Natural killer cell (primary cell): ENCODE measurements around the gene CMC2. TPM values are rescaled to one million over a fixed set of nuclear protein-coding genes. Genes with fewer than 3 reads are reported as not detected.

Source experiments
- ATAC-seq, 3 donors: fragments of 150-1000 bp in 2 of 3; fragments of 200-7000 bp in 1 of 3; cut with Tn5 transposase; 1 replicate in 1 of 3; 2 replicates in 2 of 3; pipeline ENCODE4 v1.10.0; 2021; ENCODE audit warnings: mild to moderate bottlenecking in 2 of 3, moderate library complexity in 2 of 3
- DNase-seq, 2 donors: peaks; one replicate each; pipeline versions ENCODE4 v3.0.0 to v3.0.0-alpha.2; 2013 to 2021; ENCODE audit warnings: mixed read lengths in 1 of 2
- H3K27ac ChIP-seq: one replicate; pipeline ENCODE4 v1.5.1; 2013; ENCODE audit warnings: mild to moderate bottlenecking, low read length
- H3K27me3 ChIP-seq: one replicate; pipeline ENCODE4 v1.6.1; 2013; ENCODE audit warnings: low read length; ENCODE audit not compliant: control insufficient read depth, insufficient read depth
- H3K36me3 ChIP-seq: one replicate; pipeline ENCODE4 v1.6.1; 2013; ENCODE audit warnings: low read length; ENCODE audit not compliant: control insufficient read depth, insufficient read depth
- H3K4me1 ChIP-seq: one replicate; pipeline ENCODE4 v1.6.1; 2013; ENCODE audit warnings: low read length; ENCODE audit not compliant: control insufficient read depth, insufficient read depth
- H3K4me3 ChIP-seq: one replicate; pipeline ENCODE4 v1.5.1; 2013; ENCODE audit warnings: low read length
- H3K9me3 ChIP-seq: one replicate; pipeline ENCODE4 v1.6.1; 2013; ENCODE audit warnings: low read length; ENCODE audit not compliant: control insufficient read depth, insufficient read depth
- H3K27ac Mint-ChIP-seq, 2 donors: one replicate each; pipeline ENCODE4 v1.8.0; 2022; ENCODE audit warnings: mild to moderate bottlenecking in 2 of 2, mixed read lengths in 2 of 2, moderate library complexity in 1 of 2
- H3K27me3 Mint-ChIP-seq, 2 donors: one replicate each; pipeline ENCODE4 v1.8.0; 2022; ENCODE audit warnings: low read depth in 2 of 2, mixed read lengths in 2 of 2
- H3K36me3 Mint-ChIP-seq: one replicate; pipeline ENCODE4 v1.8.0; 2022; ENCODE audit warnings: mixed read lengths
- H3K4me1 Mint-ChIP-seq, 2 donors: one replicate each; pipeline ENCODE4 v1.8.0; 2022; ENCODE audit warnings: mixed read lengths in 2 of 2
- H3K4me3 Mint-ChIP-seq: one replicate; pipeline ENCODE4 v1.8.0; 2022; ENCODE audit warnings: mild to moderate bottlenecking, moderate library complexity, mixed read lengths
- H3K9me3 Mint-ChIP-seq, 2 donors: one replicate each; pipeline ENCODE4 v1.8.0; 2022; ENCODE audit warnings: mixed read lengths in 2 of 2
- WGBS: methylation state at CpG from one replicate; pipeline ENCODE4 v1.1.7; 2013; ENCODE audit warnings: missing lambda C conversion rate; ENCODE audit not compliant: insufficient coverage; 5-methylcytosine and 5-hydroxymethylcytosine counted together
- intact Hi-C: fragments of 100-400 bp; cut with micrococcal nuclease; formaldehyde crosslinking; loops from one replicate; pipeline ENCODE4 v1.14.2; 2022
- total RNA-seq, 4 donors: library from RNA; stranded (reverse); fragments of 120-200 nt in 1 of 4; gene quantifications; one replicate each; pipeline versions ENCODE4 v1.2.3 to v1.2.4, GENCODE V29; 2013 to 2022
- TF ChIP-seq, protein P1 (sequence below): fragments of 200-600 bp; IDR thresholded peaks from one replicate; pipeline ENCODE4 v1.8.0; 2022; ENCODE audit warnings: antibody characterized with exemption

Gene CMC2
- total RNA-seq, 3 donors from 2014 or later (not counting 1 experiment from before 2014, with no cell fraction given): 52.3 to 63.5 (median 63.2) TPM

DNA sequence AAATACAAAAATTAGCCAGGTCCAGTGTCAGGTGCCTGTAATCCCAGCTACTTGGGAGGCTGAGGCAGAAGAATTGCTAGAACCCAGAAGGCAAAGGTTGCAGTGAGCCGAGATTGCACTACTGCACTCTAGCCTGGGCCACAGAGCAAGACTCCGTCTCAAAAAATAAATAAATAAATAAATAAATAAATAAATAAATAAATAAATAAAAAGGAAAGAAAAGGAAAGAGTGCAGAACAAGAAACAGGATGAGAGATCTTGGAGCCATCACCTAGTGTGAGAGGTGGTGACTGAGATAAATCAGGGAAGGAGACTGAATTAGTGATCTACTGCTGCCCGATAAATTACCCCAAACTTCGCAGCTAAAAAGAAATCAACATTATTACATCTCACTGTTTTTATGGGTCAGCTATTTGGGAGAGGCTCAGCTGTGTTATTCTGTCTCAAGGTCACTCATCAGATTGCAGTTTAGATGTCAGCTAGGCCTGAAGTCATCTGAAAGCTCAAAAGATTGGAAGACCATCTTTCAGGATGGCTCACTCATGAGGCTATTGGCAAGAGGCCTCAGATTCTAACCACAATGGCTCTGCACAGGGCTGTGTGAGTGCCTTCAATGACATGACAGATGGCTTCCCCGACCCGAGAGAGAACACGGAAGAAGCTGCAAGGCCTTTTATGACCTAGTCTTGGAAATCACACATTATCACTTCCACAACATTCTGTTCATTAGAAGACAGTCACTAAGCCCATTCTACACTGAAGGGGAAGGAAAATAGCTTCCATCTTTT, 66.4 kb downstream of the CMC2 start:
- ATAC-seq (no peak), DNase-seq (no peak)
- H3K27me3 ChIP-seq: no peaks in the 10 kb centered on the region
- H3K9me3 Mint-ChIP-seq: no peaks in the 10 kb centered on the region
- TF ChIP-seq, protein P1, sequence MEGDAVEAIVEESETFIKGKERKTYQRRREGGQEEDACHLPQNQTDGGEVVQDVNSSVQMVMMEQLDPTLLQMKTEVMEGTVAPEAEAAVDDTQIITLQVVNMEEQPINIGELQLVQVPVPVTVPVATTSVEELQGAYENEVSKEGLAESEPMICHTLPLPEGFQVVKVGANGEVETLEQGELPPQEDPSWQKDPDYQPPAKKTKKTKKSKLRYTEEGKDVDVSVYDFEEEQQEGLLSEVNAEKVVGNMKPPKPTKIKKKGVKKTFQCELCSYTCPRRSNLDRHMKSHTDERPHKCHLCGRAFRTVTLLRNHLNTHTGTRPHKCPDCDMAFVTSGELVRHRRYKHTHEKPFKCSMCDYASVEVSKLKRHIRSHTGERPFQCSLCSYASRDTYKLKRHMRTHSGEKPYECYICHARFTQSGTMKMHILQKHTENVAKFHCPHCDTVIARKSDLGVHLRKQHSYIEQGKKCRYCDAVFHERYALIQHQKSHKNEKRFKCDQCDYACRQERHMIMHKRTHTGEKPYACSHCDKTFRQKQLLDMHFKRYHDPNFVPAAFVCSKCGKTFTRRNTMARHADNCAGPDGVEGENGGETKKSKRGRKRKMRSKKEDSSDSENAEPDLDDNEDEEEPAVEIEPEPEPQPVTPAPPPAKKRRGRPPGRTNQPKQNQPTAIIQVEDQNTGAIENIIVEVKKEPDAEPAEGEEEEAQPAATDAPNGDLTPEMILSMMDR: no peak
- no peaks in the 10 kb centered on the region for H3K4me1 Mint-ChIP-seq
- no peaks in the 10 kb centered on the region for H3K4me1 ChIP-seq
- no peak overlapping the region for H3K4me3 ChIP-seq
- no peaks in the 10 kb centered on the region for H3K36me3 Mint-ChIP-seq
- peaks cover 7 to 13% of the 10 kb centered on the region in 2 donors for H3K27me3 Mint-ChIP-seq
- 82% methylated on average over 6 of the region's 7 CpGs for WGBS
- no peaks in the 10 kb centered on the region for H3K36me3 ChIP-seq
- intact Hi-C loops: no loop called here
- H3K9me3 ChIP-seq: no peaks in the 10 kb centered on the region
- H3K27ac ChIP-seq: no peak overlapping the region
- no peak overlapping the region for H3K4me3 Mint-ChIP-seq
- H3K27ac Mint-ChIP-seq: no peak overlapping the region

DNA sequence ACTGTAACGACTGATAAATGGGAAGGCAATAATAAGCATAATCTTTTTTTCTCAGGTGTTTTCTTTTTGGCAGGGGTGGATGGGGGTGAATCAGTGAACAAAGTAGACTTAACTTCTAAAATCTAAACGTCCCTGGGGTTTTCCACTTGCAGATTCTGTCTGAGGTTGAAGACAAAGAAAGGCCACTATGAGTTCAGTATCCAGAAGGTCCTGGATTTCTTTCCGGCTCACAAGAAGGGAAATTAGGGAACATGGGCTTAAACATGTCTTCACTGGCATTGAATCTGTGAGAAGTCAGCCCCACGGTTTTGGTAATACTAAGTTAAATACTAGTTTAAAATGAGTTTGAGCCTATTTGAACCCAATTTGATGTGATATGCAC, 67.8 kb downstream of the CMC2 start:
- ATAC-seq (no peak), DNase-seq (no peak)
- no peak overlapping the region for H3K27ac Mint-ChIP-seq
- H3K36me3 ChIP-seq: no peaks in the 10 kb centered on the region
- H3K27me3 ChIP-seq: peaks cover 4% of the 10 kb centered on the region
- H3K4me3 ChIP-seq: no peak overlapping the region
- intact Hi-C loops: no loop called here
- no peaks in the 10 kb centered on the region for H3K4me1 Mint-ChIP-seq
- H3K9me3 ChIP-seq: no peaks in the 10 kb centered on the region
- no peaks in the 10 kb centered on the region for H3K4me1 ChIP-seq
- TF ChIP-seq, protein P1: no peak
- no peaks in the 10 kb centered on the region for H3K36me3 Mint-ChIP-seq
- H3K27me3 Mint-ChIP-seq: peaks cover 20 to 25% of the 10 kb centered on the region in 2 donors
- 87% methylated on average over 4 of the region's 4 CpGs for WGBS
- H3K9me3 Mint-ChIP-seq: no peaks in the 10 kb centered on the region
- no peak overlapping the region for H3K4me3 Mint-ChIP-seq
- no peak overlapping the region for H3K27ac ChIP-seq

DNA sequence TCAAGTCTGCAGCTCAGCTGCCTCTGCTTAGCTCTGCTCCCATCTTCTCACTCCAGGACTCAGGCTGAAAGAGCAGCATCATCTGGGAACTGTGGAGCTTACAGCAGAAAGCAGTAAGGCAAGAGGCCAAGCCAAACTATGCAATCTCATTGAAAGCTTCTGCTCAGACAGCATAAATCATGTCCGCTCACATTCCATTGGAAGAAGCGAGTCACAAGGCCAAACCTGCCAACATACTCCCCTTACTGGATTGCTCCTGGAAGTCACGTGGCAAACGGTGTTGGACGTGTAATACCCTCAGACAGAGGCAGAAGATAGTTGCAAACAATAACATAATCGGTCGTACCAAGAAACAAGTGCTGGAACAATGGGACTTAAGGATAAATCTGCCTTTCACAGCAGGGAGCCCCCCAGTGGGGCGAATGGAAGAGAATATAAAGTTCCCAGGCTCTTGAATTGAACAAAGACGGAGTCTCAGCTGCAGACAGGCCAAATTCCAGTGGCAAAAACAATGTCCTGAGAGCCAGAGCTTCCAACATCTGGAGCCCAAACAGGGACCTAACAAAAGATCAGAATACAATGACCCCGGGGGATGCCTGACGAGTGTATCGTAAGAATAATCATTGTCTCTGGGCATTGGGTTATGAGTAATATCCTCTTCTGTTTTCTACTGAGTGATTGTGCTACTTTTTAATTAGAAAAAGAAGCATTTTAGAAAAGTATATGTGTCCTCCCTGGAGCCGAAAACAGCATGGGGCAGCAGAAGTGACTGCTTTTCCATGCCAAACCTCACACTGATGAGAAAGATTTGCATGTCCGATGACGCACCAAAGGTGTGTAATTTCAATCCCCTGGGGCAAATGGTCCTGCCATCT, 68.4 kb downstream of the CMC2 start:
- TF ChIP-seq, protein P1: no peak
- Mint-ChIP-seq H3K27ac (no peak overlapping the region), H3K36me3 (no peaks in the 10 kb centered on the region), H3K4me1 (no peaks in the 10 kb centered on the region), H3K4me3 (no peak overlapping the region), H3K9me3 (no peaks in the 10 kb centered on the region), H3K27me3 (peaks cover 26 to 31% of the 10 kb centered on the region in 2 donors)
- no peak for ATAC-seq
- no peaks in the 10 kb centered on the region for H3K9me3 ChIP-seq
- no peak overlapping the region for H3K27ac ChIP-seq
- H3K36me3 ChIP-seq: no peaks in the 10 kb centered on the region
- DNase-seq: no peak
- 88% methylated on average over 15 of the region's 15 CpGs for WGBS
- H3K4me1 ChIP-seq: no peaks in the 10 kb centered on the region
- no peak overlapping the region for H3K4me3 ChIP-seq
- intact Hi-C loops: no loop called here
- peaks cover 6% of the 10 kb centered on the region for H3K27me3 ChIP-seq
